GM18505 (cell line): Measurements from ENCODE around the gene ING3.

ENCODE experiments used
- ATAC-seq: cut with Tn5 transposase; IDR thresholded peaks from one replicate; pipeline ENCODE4 v1.9.1; 2021; ENCODE audit not compliant: unreplicated experiment
- POLR2A ChIP-seq: IDR thresholded peaks from 4 replicates; pipeline ENCODE4 v1.6.1; 2011; ENCODE audit warnings: borderline replicate concordance; ENCODE audit not compliant: insufficient read depth, insufficient read length; ENCODE audit errors: extremely low read depth

Gene ING3

DNA sequence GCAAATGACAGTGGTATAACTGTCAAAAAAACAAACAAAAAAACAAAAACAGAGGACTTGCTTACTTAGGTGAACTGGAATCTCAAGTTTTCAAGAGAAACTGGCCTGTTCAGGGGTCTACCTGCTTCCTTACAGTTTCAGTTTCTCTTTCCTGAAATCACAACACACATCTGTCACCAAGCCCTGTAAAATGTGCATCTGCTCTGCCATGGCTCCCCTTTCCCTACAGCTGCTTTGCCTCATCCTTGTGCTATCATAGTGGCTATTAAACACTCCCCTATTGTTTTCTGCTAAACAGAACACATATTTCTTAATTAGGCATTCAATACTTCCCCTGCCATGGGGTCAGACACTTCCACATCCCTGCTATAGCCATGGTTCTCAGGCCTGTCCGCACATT lies 75.6 kb downstream of the ING3 start:
- ATAC-seq = no peak
- no peak for TF ChIP-seq POLR2A

DNA sequence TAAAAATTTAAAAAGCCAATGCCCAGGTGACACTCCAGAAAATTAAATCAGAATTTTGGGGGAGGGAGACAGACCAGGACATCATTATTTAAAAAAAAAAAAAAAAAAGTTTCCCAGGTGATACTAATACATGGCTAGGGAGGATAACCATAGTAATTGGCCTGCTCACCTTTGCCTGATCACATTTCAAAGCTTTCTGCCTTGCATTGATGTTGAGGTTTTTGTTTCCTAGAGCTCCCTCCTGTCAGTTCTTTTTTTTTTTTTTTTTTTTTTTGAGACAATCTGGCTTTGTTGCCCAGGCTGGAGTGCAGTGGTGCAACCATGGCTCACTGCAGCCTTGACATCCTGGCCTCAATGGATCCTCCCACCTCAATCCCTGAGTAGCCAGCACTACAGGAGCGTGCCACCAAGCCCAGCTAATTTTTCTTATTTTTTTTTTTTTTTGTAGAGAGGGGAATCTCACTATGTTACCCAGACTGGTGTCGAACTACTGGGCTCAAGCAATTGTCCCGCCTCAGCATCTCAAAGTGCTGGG lies 76.1 kb downstream of the ING3 start:
- no peak for TF ChIP-seq POLR2A

More for the DNA sequence above, 76.1 kb downstream of the ING3 start:
- ATAC-seq = no peak
